T-cell (primary cell): ENCODE results near the gene DCUN1D2. TPM values are rescaled to one million over a fixed set of nuclear protein-coding genes. Genes with fewer than 3 reads are reported as not detected.
"Not testable (repeated sequence)": the region's sequence is repeated elsewhere in the genome, so short reads cannot be mapped to it uniquely, and the experiment has no call there.

ENCODE experiments used
- ATAC-seq, 4 experiments: fragments of 200-7000 bp in 3 of 4; fragments of 150-1000 bp in 1 of 4; cut with Tn5 transposase; replicated peaks in 1 of 4; 1 replicate in 3 of 4; 2 replicates in 1 of 4; pipeline ENCODE4 v1.10.0; 2021; ENCODE audit warnings: moderate library complexity in 3 of 4, mild to moderate bottlenecking in 2 of 4, moderate number of reproducible peaks in 1 of 4
- CTCF ChIA-PET, 2 donors: fragments of 300-600 bp; sonication (Branson Sonifier 250); formaldehyde crosslinking; loops; one replicate each; lab custom pipeline; 2022; ENCODE audit warnings: antibody characterized with exemption in 2 of 2; lab: Charles Lee
- POLR2A ChIA-PET, 2 donors: fragments of 300-600 bp; sonication (Branson Sonifier 250); formaldehyde crosslinking; loops; one replicate each; lab custom pipeline; 2022; ENCODE audit warnings: antibody characterized with exemption in 2 of 2; lab: Charles Lee
- DNase-seq, 35 experiments: peaks; one replicate each; pipeline versions ENCODE4 v3.0.0 to v3.0.0-alpha.2; 2013 to 2023
- H3K27ac ChIP-seq: one replicate; pipeline ENCODE4 v1.5.1; 2013; ENCODE audit warnings: low read length
- H3K27me3 ChIP-seq, 2 experiments: replicated peaks in 1 of 2; 1 replicate in 1 of 2; 2 replicates in 1 of 2; pipeline versions ENCODE4 v1.6.1 to v1.7.0; 2013; ENCODE audit warnings: low read length in 1 of 2, mixed read lengths in 1 of 2; ENCODE audit not compliant: control insufficient read depth in 2 of 2, insufficient read depth in 2 of 2; ENCODE audit errors: extremely low read depth in 1 of 2
- H3K36me3 ChIP-seq, 2 donors: 1 replicate in 1 of 2; 2 replicates in 1 of 2; pipeline versions ENCODE4 v1.6.1 to v1.7.0; 2013; ENCODE audit warnings: low read length in 1 of 2; ENCODE audit not compliant: control insufficient read depth in 2 of 2, insufficient read depth in 1 of 2; ENCODE audit errors: extremely low read depth in 1 of 2
- H3K4me1 ChIP-seq, 2 experiments: 1 replicate in 1 of 2; 2 replicates in 1 of 2; pipeline versions ENCODE4 v1.6.1 to v1.7.0; 2013; ENCODE audit warnings: low read length in 2 of 2, mixed read lengths in 1 of 2; ENCODE audit not compliant: insufficient read depth in 2 of 2, control insufficient read depth in 1 of 2; ENCODE audit errors: extremely low read depth in 1 of 2
- H3K4me3 ChIP-seq, 2 donors: 1 replicate in 1 of 2; 2 replicates in 1 of 2; pipeline versions ENCODE4 v1.5.1 to v1.7.0; 2013; ENCODE audit warnings: mild to moderate bottlenecking in 2 of 2, low read length in 1 of 2, moderate library complexity in 1 of 2; ENCODE audit not compliant: control insufficient read depth in 1 of 2; ENCODE audit errors: extremely low read depth in 1 of 2
- H3K9me3 ChIP-seq: 2 replicates; pipeline ENCODE4 v1.7.0; 2013
- H3K27ac Mint-ChIP-seq, 2 donors: one replicate each; pipeline ENCODE4 v1.8.0; 2020 to 2021; ENCODE audit warnings: mild to moderate bottlenecking in 2 of 2, mixed read lengths in 2 of 2
- H3K27me3 Mint-ChIP-seq, 2 donors: one replicate each; pipeline ENCODE4 v1.8.0; 2021 to 2022; ENCODE audit warnings: mixed read lengths in 2 of 2
- H3K36me3 Mint-ChIP-seq: one replicate; pipeline ENCODE4 v1.8.0; 2021; ENCODE audit warnings: mixed read lengths
- H3K4me1 Mint-ChIP-seq, 3 donors: one replicate each; pipeline ENCODE4 v1.8.0; 2020 to 2022; ENCODE audit warnings: mixed read lengths in 3 of 3, mild to moderate bottlenecking in 1 of 3
- H3K4me3 Mint-ChIP-seq, 3 donors: one replicate each; pipeline ENCODE4 v1.8.0; 2020 to 2022; ENCODE audit warnings: mild to moderate bottlenecking in 3 of 3, mixed read lengths in 3 of 3, moderate library complexity in 3 of 3
- H3K9me3 Mint-ChIP-seq, 3 donors: one replicate each; pipeline ENCODE4 v1.8.0; 2020 to 2022; ENCODE audit warnings: mixed read lengths in 3 of 3
- WGBS: methylation state at CpG from one replicate; pipeline ENCODE4 v1.1.5; 2013; ENCODE audit warnings: missing lambda C conversion rate; ENCODE audit not compliant: insufficient coverage; 5-methylcytosine and 5-hydroxymethylcytosine counted together
- total RNA-seq, 35 experiments: library from RNA in 6 of 35; stranded (reverse) in 6 of 35; fragments of 120-200 nt in 1 of 35; gene quantifications; one replicate each; pipeline versions ENCODE4 v1.2.1 to v1.2.4 and lab custom pipeline; 2013 to 2026

Gene DCUN1D2
- total RNA-seq, 5 donors from 2014 or later (not counting 1 experiment from before 2014, with no cell fraction given), result 18.7 to 27.7 (median 25.3) TPM

DNA sequence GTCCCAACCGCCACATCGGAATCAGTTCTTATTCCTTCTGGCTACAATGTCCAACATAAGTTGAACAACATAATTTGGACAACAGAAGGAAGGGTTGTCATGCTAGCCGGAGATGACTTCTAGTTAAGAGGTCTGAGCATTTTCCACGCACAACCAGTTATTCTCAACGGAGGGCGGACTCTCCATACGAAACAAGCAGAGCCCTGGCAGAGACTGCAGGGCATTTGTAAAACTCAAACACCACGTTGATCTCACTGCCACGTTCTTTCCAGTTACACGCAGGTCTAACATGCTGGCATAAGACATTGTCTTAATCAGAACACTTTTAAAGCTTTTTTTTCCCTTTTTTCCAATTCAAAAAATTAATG, 38.3 kb upstream of the DCUN1D2 start:
- POLR2A ChIA-PET, result no interaction called here
- H3K27ac Mint-ChIP-seq, result no peak overlapping the region
- CTCF ChIA-PET, result no interaction called here

DNA sequence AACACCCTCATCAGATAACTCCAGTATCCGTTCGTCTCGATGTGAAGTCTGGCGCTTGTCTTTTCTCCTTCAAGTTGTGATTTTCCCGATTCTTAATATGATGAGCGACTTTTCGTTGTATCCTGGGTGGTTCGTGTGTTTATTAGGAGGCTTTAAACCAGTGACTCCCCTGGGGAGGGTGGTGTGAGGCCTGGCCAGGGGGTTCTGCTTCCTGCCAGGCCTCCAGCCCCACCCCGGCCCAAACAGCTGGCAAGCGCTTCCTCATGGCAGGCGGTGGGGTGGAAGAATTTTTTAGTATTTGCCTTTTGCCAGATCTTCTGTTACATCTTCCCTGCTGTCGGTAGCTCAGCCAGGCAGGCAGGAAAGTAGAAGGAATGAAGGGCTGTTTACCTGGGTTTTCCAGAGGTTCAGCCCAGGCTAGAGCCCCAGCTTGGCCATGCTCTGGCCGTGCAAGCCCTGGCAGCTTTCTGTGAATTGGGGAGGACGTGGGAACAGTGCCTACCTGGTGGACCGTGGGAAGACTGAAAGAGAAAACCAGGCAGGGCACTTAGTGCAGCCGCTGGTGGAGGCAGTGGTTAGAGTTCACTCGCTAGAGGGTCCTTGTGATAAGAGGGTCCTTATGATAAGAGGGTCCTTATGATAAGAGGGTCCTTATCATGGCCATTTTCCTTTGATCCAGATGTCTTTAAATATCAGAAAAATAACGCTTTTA, 37.7 kb upstream of the DCUN1D2 start:
- Mint-ChIP-seq H3K27ac (no peak overlapping the region), H3K36me3 (peaks cover 59% of the 10 kb centered on the region), H3K27me3 (no peaks in the 10 kb centered on the region), H3K4me3 (no peak overlapping the region), H3K4me1 (peaks cover 0 to 3% (median 0%) of the 10 kb centered on the region in 3 donors), H3K9me3 (no peaks in the 10 kb centered on the region)
- CTCF ChIA-PET, result no interaction called here
- H3K4me3 ChIP-seq, result no peak overlapping the region
- H3K9me3 ChIP-seq, result no peaks in the 10 kb centered on the region
- POLR2A ChIA-PET, result no interaction called here
- peaks cover 0 to 36% of the 10 kb centered on the region in 2 donors for H3K36me3 ChIP-seq
- DNase-seq (no peak), ATAC-seq (no peak)
- H3K27ac ChIP-seq, result no peak overlapping the region
- WGBS, result 87% methylated on average over 11 of the region's 18 CpGs
- no peaks in the 10 kb centered on the region for H3K4me1 ChIP-seq
- H3K27me3 ChIP-seq, result no peaks in the 10 kb centered on the region

More for the DNA sequence above, 38.3 kb upstream of the DCUN1D2 start:
- peaks cover 0 to 3% (median 0%) of the 10 kb centered on the region in 3 donors for H3K4me1 Mint-ChIP-seq
- WGBS, result 97% methylated on average over 6 of the region's 10 CpGs
- H3K27ac ChIP-seq, result no peak overlapping the region
- H3K9me3 ChIP-seq, result no peaks in the 10 kb centered on the region
- DNase-seq (no peak), ATAC-seq (no peak)
- no peaks in the 10 kb centered on the region for H3K27me3 Mint-ChIP-seq
- peaks cover 0 to 36% of the 10 kb centered on the region in 2 donors for H3K36me3 ChIP-seq
- H3K27me3 ChIP-seq, result no peaks in the 10 kb centered on the region
- no peaks in the 10 kb centered on the region for H3K9me3 Mint-ChIP-seq
- peaks cover 54% of the 10 kb centered on the region for H3K36me3 Mint-ChIP-seq
- H3K4me3 ChIP-seq, result no peak overlapping the region
- no peaks in the 10 kb centered on the region for H3K4me1 ChIP-seq
- no peak overlapping the region for H3K4me3 Mint-ChIP-seq

DNA sequence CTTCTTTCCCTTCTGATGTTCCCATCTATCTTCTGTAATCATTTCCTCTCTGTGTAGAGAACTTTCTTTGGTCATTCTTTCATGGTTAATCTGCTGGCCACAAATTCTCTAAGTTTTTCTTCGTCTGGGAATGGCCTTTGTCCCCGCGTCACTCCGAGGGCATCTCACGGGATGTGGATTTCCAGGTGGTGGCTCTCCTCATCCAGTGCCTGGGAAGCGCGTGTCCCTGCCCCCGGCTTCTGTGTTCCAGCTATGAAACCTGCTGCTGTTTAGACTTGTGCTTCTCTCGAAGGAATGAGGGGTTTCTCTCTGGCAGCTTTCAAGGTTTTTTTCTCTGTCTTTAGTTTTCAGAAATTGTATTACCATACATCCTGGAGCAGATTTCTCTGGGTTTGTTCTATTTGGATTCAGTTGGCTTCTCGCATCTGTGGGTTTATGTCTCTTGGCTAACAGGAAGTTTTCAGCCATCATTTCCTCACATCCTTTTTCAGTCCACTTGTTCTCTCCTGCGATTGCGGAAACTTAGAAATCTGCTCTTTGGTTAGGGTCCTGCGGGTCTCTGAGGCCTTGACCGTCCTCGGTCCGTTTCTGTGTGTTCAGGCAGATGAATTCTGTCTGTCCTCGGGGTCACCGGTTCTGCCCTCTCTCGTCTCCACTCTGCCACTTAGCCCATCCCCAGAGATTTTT, 36.9 kb upstream of the DCUN1D2 start:
- 100% methylated on average over 7 of the region's 19 CpGs for WGBS
- Histone ChIP-seq H3K4me1 (no peaks in the 10 kb centered on the region), H3K4me3 (no peak overlapping the region), H3K27me3 (no peaks in the 10 kb centered on the region), H3K9me3 (no peaks in the 10 kb centered on the region), H3K27ac (no peak overlapping the region), H3K36me3 (peaks cover 0 to 36% of the 10 kb centered on the region in 2 donors)
- H3K4me1 Mint-ChIP-seq, result peaks cover 0 to 3% (median 0%) of the 10 kb centered on the region in 3 donors
- peaks cover 66% of the 10 kb centered on the region for H3K36me3 Mint-ChIP-seq
- no peak for ATAC-seq
- no peak for DNase-seq
- POLR2A ChIA-PET, result no interaction called here
- H3K9me3 Mint-ChIP-seq, result no peaks in the 10 kb centered on the region
- H3K4me3 Mint-ChIP-seq, result no peak overlapping the region
- no peaks in the 10 kb centered on the region for H3K27me3 Mint-ChIP-seq
- CTCF ChIA-PET, result no interaction called here
- H3K27ac Mint-ChIP-seq, result no peak overlapping the region

DNA sequence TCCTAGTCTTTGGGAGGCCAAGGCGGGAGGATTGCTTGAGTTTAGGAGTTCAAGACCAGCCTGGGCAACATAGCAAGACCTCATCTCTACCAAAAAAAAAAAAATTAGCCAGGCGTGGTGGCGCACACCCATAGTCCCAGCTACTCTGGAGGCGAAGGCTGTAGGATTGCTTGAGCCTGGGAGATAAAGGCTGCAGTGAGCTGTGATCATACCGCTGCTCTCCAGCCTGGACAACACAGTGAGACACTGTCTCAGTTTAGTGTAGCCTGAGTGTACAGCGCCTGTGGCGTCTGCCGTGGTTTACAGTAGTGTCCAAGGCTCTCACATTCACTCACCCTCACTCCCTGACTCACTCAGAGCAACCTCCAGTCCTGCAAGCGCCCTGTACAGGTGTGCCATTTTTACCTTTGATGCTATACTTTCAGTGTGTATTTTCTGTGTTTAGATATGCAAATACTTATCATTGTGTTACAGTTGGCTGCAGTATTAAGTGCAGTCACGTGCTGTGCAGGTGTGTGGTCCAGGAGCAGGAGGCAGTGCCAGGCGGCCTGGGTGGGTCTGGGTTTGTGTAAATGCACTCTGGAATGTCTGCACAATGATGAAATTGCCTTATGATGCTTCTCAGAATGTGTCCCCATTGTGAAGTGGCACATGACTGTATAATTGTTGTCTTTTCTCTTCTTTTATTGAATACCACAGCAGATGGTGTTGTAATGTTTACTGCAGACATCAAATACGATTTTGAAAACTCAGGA, 36.1 kb upstream of the DCUN1D2 start:
- no peaks in the 10 kb centered on the region for H3K9me3 Mint-ChIP-seq
- WGBS, result 100% methylated on average over 3 of the region's 12 CpGs
- ChIA-PET CTCF (no interaction called here), POLR2A (no interaction called here)
- H3K36me3 Mint-ChIP-seq, result peaks cover 67% of the 10 kb centered on the region
- H3K36me3 ChIP-seq, result peaks cover 0 to 30% of the 10 kb centered on the region in 2 donors
- no peak for DNase-seq
- no peaks in the 10 kb centered on the region for H3K4me1 ChIP-seq
- H3K27ac ChIP-seq, result no peak overlapping the region
- no peaks in the 10 kb centered on the region for H3K27me3 ChIP-seq
- no peak overlapping the region for H3K4me3 Mint-ChIP-seq
- no peak for ATAC-seq
- no peaks in the 10 kb centered on the region for H3K27me3 Mint-ChIP-seq
- peaks cover 0 to 3% (median 0%) of the 10 kb centered on the region in 3 donors for H3K4me1 Mint-ChIP-seq
- peak overlapping the region in 1 of 2 donors; percentile 28 for H3K27ac Mint-ChIP-seq
- H3K9me3 ChIP-seq, result no peaks in the 10 kb centered on the region
- H3K4me3 ChIP-seq, result no peak overlapping the region

DNA sequence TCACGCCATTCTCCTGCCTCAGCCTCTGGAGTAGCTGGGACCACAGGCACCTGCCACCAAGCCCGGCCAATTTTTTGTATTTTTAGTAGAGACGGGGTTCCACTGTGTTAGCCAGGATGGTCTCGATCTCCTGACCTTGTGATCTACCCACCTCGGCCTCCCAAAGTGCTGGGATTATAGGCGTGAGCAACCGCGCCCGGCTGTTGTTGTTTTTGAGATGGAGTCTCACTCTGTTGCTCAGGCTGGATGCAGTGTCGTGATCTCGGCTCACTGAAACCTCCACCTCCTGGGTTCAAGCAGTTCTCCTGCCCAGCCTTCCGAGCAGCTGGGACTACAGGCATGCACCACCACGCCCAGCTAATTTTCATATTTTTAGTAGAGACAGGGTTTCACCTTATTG, 31.9 kb upstream of the DCUN1D2 start:
- H3K27me3 Mint-ChIP-seq, DNase-seq, H3K27ac ChIP-seq, H3K4me1 ChIP-seq, H3K9me3 Mint-ChIP-seq, H3K9me3 ChIP-seq, POLR2A ChIA-PET, H3K27ac Mint-ChIP-seq, ATAC-seq, H3K4me3 Mint-ChIP-seq, H3K27me3 ChIP-seq, CTCF ChIA-PET, H3K4me3 ChIP-seq: not testable (repeated sequence)
- peaks cover 0 to 24% of the 10 kb centered on the region in 2 donors for H3K36me3 ChIP-seq
- WGBS, result 92% methylated on average over 5 of the region's 13 CpGs
- peaks cover 46% of the 10 kb centered on the region for H3K36me3 Mint-ChIP-seq
- peaks cover 6 to 10% (median 9%) of the 10 kb centered on the region in 3 donors for H3K4me1 Mint-ChIP-seq

DNA sequence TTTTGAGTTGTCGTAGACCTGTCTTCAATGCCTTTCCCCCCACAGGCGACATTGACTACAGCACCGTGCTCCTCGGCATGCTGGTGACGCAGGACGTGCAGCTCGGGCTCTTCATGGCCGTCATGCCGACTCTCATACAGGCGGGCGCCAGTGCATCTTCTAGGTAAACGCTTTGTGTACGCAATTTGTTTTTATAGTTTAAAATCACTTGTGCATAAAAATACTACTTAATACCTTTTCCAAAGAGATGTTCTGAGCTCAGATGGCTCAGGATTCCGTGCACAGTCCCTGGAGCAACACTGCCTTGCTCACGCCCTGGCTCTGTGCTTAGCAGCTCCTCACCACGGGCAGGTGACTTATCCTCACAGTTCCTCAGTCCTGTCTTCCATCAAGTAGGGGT, 30.1 kb upstream of the DCUN1D2 start:
- Mint-ChIP-seq H3K4me1 (peaks cover 6 to 11% (median 9%) of the 10 kb centered on the region in 3 donors), H3K27ac (no peak overlapping the region), H3K36me3 (peaks cover 40% of the 10 kb centered on the region), H3K4me3 (no peak overlapping the region), H3K9me3 (no peaks in the 10 kb centered on the region), H3K27me3 (no peaks in the 10 kb centered on the region)
- H3K36me3 ChIP-seq, result peaks cover 0 to 14% of the 10 kb centered on the region in 2 donors
- WGBS, result 95% methylated on average over 7 of the region's 16 CpGs
- CTCF ChIA-PET, result no interaction called here
- H3K4me3 ChIP-seq, result no peak overlapping the region
- POLR2A ChIA-PET, result no interaction called here
- peaks cover 3 to 9% of the 10 kb centered on the region in 2 experiments for H3K4me1 ChIP-seq
- H3K27me3 ChIP-seq, result no peaks in the 10 kb centered on the region
- no peaks in the 10 kb centered on the region for H3K9me3 ChIP-seq
- DNase-seq, result no peak
- no peak for ATAC-seq
- no peak overlapping the region for H3K27ac ChIP-seq
